NCI-H128 (cell line): ENCODE measurements around the gene PKP2.
"Not testable (repeated sequence)": the region's sequence is repeated elsewhere in the genome, so short reads cannot be mapped to it uniquely, and the experiment has no call there.

Source experiments
- DNase-seq: peaks from one replicate; lab custom pipeline; 2025; ENCODE audit not compliant: unreplicated experiment; lab: John Stamatoyannopoulos, UW

PKP2 gene

GRCh38 chr12:32864731-32865130 is 31.8 kb downstream of the PKP2 start:
- DNase-seq, result no peak

- no peak for DNase-seq
Observed at GRCh38 chr12:32863128-32863527, 33.4 kb downstream of the PKP2 start.

- not testable (repeated sequence) for DNase-seq
Observed at GRCh38 chr12:32861658-32862057, 34.9 kb downstream of the PKP2 start.

- no peak for DNase-seq
Observed at GRCh38 chr12:32860192-32860591, 36.4 kb downstream of the PKP2 start.

- no peak for DNase-seq
Observed at GRCh38 chr12:32859389-32859788, 37.2 kb downstream of the PKP2 start.

GRCh38 chr12:32854716-32855115 is 41.9 kb downstream of the PKP2 start:
- no peak for DNase-seq

GRCh38 chr12:32854097-32854496 is 42.5 kb downstream of the PKP2 start:
- DNase-seq, result no peak

GRCh38 chr12:32847287-32847686 is 49.3 kb downstream of the PKP2 start:
- DNase-seq, result no peak

- DNase-seq, result no peak
Observed at GRCh38 chr12:32846053-32846452, 50.5 kb downstream of the PKP2 start.

GRCh38 chr12:32843528-32844095 is 53.0 kb downstream of the PKP2 start:
- no peak for DNase-seq

- no peak for DNase-seq
Observed at GRCh38 chr12:32841061-32841460, 55.5 kb downstream of the PKP2 start.

- DNase-seq, result no peak
Observed at GRCh38 chr12:32839828-32840227, 56.7 kb downstream of the PKP2 start.

GRCh38 chr12:32837974-32838373 is 58.6 kb downstream of the PKP2 start:
- no peak for DNase-seq

GRCh38 chr12:32836710-32837109 is 59.9 kb downstream of the PKP2 start:
- no peak for DNase-seq

GRCh38 chr12:32834122-32834521 is 62.5 kb downstream of the PKP2 start:
- no peak for DNase-seq

GRCh38 chr12:32828552-32828951 is 68.0 kb downstream of the PKP2 start:
- DNase-seq, result no peak

GRCh38 chr12:32828120-32828519 is 68.5 kb downstream of the PKP2 start:
- no peak for DNase-seq

- no peak for DNase-seq
Observed at GRCh38 chr12:32826807-32827412, 69.7 kb downstream of the PKP2 start.

GRCh38 chr12:32824596-32824995 is 72.0 kb downstream of the PKP2 start:
- no peak for DNase-seq

- no peak for DNase-seq
Observed at GRCh38 chr12:32822344-32822743, 74.2 kb downstream of the PKP2 start.

GRCh38 chr12:32821710-32822109 is 74.9 kb downstream of the PKP2 start:
- DNase-seq, result no peak

- DNase-seq, result no peak
Observed at GRCh38 chr12:32821293-32821692, 75.3 kb downstream of the PKP2 start.

GRCh38 chr12:32820376-32820931 is 76.1 kb downstream of the PKP2 start:
- no peak for DNase-seq
